ENCODE results near the gene CD244.
"Not testable (repeated sequence)": the region's sequence is repeated elsewhere in the genome, so short reads cannot be mapped to it uniquely, and the experiment has no call there.

The CD244 gene

GRCh38 chr1:160808289-160808688, 54.4 kb downstream of the CD244 start:
- no peak for DNase-seq

GRCh38 chr1:160807738-160808137, 54.9 kb downstream of the CD244 start:
- no peak for DNase-seq

- no peak for DNase-seq
Measured at GRCh38 chr1:160807247-160807646, 55.4 kb downstream of the CD244 start.

- DNase-seq, result no peak
Measured at GRCh38 chr1:160806784-160807183, 55.9 kb downstream of the CD244 start.

- DNase-seq, result no peak
Measured at GRCh38 chr1:160806109-160806665, 56.5 kb downstream of the CD244 start.

GRCh38 chr1:160801836-160802580, 60.7 kb downstream of the CD244 start:
- DNase-seq, result no peak

GRCh38 chr1:160800645-160801408, 61.9 kb downstream of the CD244 start:
- peak in 1 of 2 donors; percentile 53 for DNase-seq

- DNase-seq, result no peak
Measured at GRCh38 chr1:160800142-160800541, 62.5 kb downstream of the CD244 start.

GRCh38 chr1:160799641-160800040, 63.0 kb downstream of the CD244 start:
- no peak for DNase-seq

GRCh38 chr1:160798439-160798838, 64.2 kb downstream of the CD244 start:
- no peak for DNase-seq

GRCh38 chr1:160797861-160798273, 64.8 kb downstream of the CD244 start:
- DNase-seq, result peak; percentile 35 to 67

- DNase-seq, result no peak
Measured at GRCh38 chr1:160797271-160797709, 65.4 kb downstream of the CD244 start.

GRCh38 chr1:160795951-160796383, 66.7 kb downstream of the CD244 start, which contains the start of gene LY9:
Gene LY9, plus strand, starts transcription at chr1:160796174. Its CDS starts 14 bp downstream, at chr1:160796188.
- peak; percentile 92 to 93 for DNase-seq

GRCh38 chr1:160794376-160794775, 68.3 kb downstream of the CD244 start:
- DNase-seq, result no peak

- DNase-seq, result peak in 1 of 2 donors; percentile 80
Measured at GRCh38 chr1:160789702-160790611, 72.7 kb downstream of the CD244 start.

GRCh38 chr1:160789051-160789701, 73.5 kb downstream of the CD244 start:
- DNase-seq, result no peak

- DNase-seq, result not testable (repeated sequence)
Measured at GRCh38 chr1:160782988-160783765, 79.5 kb downstream of the CD244 start.

GRCh38 chr1:160781914-160782689, 80.6 kb downstream of the CD244 start:
- peak; percentile 58 for DNase-seq

- DNase-seq, result no peak
Measured at GRCh38 chr1:160781186-160781766, 81.4 kb downstream of the CD244 start.

GRCh38 chr1:160780398-160780755, 82.3 kb downstream of the CD244 start:
- no peak for DNase-seq
